GM18873 (cell line): ENCODE measurements around the gene MASP1.

Source experiments
- ATAC-seq: cut with Tn5 transposase; IDR thresholded peaks from one replicate; pipeline ENCODE4 v1.9.1; 2021; ENCODE audit warnings: mild to moderate bottlenecking, moderate library complexity, moderate number of reproducible peaks; ENCODE audit not compliant: unreplicated experiment, low FRiP score

The MASP1 gene

DNA sequence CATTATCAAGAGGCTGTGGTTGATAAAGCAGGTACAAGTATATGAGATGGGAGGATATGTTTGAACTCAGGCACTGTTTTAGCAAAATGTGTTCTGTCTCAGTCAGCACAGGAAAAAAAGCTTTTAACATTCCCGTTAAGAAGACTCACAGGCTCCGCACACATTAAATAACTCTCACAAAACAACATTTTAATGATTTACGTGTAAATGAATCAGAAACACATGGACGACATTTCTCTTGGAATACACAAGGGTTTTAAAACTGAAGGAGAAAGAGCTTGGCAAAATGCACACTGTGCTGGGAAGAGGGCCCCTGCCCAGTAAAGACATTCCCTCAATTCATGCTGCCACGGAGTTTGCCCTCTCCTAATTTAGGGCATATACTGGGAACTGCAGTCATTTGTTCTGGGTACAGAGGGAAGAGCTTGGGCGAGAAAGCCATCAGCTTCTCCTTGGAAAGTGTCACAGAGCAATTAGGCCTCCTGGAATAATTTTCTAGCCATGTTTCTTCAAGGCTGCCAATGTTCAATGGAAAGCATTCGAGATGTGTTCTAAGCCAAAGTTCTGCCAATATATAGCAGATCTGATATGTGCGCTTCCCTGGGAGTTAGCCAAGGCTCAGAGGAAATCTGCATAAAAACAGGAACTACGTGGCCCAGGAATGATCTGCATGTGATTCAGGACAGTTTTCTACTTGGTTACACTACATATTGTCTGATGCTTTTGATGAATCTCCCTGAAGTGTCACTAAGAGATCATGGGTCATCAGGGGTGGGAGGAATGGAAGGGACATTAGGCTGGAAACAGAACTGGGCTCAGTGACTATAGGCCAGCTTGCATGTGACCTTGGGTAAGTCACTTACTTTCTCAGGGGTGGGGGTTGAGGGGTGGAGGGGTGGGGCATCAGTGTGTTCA, 2.2 kb upstream of the MASP1 start:
- no peak for ATAC-seq

- ATAC-seq, result no peak
These were observed 1.3 kb upstream of the MASP1 start for GRCh38 chr3:187292631-187293515.

DNA sequence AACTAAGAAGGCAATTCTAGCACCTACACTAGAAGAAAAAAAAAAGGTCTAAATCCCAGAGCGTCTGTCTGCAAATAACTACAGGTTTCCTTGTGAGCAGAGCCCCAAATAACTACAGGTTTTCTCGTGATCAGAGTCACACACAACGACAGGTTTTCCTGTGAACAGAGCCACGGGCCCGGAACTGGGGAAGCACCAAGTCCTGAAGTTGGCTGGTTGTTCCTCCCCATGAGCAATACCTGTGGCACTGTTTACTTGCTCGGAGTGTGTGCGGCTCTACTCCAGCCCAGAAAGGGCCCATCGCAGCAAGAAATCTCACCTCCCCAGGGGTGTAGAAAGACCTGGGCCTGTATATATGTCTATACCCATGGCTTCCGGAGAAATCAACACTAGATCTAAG, 644 bp upstream of the MASP1 start:
- ATAC-seq, result no peak

- no peak for ATAC-seq
These were observed 481 bp downstream of the MASP1 start for GRCh38 chr3:187291001-187291511.

DNA sequence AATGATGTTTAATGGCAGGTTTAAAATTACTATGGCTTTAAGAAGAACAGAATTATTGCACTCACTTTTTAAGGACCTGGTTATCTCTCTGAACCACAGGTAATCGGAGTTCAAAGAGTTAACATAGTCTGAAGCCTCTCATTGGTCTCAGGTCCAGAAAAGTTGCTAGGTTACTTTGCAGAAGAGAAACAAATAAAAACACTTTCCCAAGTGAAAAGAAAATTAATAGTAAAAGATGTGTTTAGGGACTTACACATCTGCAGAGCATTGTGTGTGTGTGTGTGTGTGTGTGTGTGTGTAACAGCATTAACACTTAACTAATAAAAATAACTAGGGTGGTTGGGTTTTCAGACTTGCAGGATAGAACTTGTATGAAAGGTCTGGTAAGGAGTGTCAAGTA, 1.0 kb downstream of the MASP1 start:
- ATAC-seq, result no peak

DNA sequence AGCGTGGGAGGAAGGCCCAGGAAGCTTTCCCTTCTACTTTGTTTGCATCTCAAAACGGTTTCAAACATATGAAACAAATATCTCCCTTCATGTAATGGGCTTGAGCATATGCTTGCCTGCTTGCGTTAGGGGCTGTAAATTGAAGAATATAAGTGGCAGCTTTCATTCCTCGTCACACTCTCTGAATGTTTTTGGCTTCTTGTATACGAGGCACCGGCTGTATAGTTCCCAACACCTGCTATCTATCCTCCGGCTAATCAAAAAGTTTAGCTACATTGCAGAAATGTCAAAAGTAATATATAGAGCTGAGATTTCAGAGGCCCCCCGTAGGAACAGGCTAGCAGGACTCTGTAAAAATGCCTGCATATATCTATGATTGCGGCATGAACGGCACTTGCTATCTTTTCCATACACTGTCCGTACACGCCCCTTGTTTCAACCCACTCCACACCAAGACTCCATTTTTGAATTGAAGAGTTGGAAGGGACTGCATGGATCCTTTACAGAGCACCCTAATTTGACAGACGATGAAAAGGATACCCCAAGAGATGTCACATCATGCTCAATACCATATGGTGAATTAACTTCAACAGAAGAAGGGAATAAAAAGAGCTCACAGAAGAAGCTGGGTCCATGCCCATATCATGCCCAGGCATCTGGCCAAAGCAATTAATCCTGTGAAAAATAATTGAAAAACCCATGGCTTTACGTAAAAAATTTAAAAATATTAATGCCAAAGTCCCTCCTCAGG, 2.5 kb downstream of the MASP1 start:
- no peak for ATAC-seq

- ATAC-seq, result no peak
These were observed 3.2 kb downstream of the MASP1 start for GRCh38 chr3:187288131-187288854.

GRCh38 chr3:187287256-187287655, 4.3 kb downstream of the MASP1 start:
- ATAC-seq, result no peak

GRCh38 chr3:187286467-187287059, 5.0 kb downstream of the MASP1 start:
- ATAC-seq, result no peak

- no peak for ATAC-seq
These were observed 10.3 kb downstream of the MASP1 start for GRCh38 chr3:187281191-187281714.

DNA sequence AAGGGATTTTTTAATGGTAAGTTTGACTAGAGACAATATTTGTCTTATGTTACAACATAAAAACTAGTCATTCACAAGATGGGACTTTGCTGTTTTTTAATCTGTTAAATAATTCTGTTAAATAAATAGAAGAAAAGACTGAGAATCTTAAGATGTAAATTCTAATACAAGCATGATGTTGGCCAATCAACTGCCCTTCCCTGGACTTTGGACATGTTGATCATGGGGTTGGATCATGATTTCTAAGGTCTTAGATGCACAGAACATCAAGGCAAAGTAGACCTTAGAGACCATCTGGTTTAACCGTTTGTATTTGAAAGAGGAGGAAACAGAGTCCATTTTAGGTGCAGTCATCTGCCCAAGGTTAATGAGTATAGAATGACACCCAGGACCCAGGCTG, 10.9 kb downstream of the MASP1 start:
- no peak for ATAC-seq

DNA sequence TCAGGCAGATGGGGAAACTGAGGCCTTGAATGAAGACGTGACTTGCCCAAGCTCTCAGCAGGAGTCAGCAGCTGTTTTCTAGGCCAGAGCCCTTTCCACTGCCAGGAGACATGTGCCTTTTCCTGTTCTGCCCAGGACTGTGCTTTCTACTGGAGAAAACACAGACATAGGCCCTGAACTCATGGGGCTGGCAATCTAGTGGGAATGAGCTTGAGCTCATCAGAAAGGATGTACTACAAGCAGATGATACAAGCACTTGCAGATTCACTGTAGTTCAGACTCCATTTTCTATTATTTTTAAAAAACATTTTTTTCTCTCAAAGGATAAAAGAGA, 14.4 kb downstream of the MASP1 start:
- ATAC-seq, result no peak

DNA sequence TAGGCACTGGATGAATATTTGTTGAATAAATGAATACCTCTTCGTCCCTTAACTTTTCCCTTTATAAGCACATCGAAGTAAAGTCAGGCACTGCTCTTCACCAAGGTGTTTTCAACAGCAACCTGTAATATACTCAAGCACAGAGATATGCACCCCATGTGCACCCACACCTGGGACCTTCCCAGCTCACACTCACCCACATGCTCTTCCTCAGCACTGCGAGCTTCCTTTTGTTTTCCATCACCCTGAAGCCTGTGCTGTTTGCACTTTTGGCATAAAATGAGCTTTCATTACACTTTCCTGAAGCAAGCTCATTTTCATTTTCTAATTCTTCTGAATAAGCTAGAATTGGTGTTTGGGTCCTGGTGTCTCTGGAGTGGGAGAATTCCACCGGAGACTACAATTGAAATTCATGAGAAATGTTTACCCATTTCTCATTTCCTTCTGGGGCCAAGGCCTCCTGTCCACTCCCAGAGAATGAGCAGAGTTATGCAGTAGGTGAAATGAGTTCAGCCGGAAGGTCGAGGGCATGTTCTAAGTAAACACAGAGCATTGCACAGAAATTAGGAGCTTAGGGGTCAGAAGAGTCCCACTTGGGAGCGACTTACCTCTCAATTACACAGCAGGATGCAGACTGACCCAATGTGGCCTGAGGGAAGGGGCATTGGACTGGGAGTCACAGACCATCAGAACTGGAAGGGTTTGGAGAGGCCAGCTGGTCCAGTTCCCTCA, 15.0 kb downstream of the MASP1 start:
- no peak for ATAC-seq

DNA sequence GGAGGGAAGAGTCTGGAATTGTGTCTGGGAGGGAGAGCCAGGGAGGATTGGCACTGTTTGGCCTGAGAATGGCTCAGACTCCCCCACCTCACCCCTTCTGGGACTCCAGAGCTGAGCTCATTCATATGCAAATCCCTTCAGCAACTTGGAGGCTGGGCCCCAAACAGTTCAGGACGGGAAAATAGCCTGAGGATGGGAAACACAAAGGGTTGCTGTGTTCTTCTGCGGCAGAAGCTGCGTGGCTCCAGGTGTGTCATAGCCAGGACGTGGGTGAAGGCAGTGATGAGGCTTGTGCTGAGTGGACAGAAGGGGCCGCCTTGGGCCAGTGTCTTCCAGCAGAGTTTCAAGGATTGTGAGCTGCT, 16.6 kb downstream of the MASP1 start:
- ATAC-seq, result no peak

DNA sequence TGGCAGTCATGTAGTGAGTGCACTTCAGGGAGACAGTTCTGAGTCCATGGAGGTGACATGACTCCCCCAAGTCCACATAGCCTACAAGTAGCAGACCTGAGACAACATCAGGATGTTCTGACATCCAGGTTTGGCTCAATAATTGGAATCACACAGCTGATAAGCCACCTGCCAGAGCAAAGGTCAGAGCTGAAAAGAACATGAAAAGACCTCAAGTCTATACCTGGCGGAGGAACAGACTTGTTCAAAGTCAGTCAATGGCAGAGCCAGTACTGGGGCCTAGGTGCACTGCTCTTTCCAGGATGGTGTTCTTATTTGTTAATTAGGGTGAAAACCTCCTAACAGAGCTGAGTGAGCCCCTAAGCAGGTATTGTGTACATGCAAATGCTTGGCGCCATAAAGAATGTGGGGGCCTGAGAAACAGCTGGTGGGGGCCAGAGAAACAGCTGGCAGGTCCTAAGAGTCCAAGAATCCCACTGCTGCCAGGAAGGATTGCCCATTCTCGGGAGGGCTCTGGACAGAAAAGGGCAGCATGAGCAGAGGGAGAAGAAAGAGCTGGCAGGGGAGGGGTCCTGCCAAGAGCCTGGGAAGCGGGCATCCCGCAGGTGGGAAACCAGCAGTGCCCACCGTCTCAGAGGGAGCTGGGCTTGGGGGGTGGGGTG, 17.1 kb downstream of the MASP1 start:
- no peak for ATAC-seq

DNA sequence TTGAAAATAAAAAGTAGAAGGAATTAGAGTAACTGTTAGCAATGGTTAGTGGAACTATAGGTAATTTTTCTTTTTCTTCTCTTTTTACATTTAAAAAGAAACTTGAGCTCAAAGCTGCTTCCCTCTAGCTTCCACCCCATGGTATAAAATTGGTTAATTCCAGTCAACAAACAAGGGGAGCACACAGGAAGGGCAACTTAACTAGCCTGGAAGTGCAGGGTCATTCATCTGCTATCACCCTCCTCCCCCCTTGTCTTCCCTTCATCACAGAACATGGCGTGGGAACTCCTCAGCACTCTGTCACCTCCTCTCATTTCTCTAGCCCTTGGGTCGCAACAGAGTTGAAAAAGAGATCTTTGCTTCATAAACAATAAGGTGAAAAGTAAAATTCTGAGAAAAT, 20.0 kb downstream of the MASP1 start:
- ATAC-seq, result no peak

DNA sequence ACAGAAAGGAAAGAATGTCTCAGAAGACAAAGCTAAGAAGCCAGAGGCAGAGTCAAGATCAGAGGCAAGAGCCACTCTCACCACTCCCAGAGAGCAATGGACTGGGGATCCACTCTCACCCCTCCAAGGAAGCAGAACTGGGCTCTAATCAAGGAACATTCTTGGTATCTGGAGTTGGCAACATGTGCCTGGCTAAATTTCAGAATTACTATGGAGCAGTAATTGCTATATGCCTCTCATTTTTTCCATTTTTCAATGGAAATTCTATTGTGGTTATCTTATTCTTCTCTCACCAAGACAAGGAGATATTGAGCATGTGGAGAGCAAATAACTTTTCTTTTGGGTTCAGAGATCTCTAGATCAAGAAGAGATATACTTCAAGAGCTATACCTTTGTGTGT, 22.1 kb downstream of the MASP1 start:
- no peak for ATAC-seq

DNA sequence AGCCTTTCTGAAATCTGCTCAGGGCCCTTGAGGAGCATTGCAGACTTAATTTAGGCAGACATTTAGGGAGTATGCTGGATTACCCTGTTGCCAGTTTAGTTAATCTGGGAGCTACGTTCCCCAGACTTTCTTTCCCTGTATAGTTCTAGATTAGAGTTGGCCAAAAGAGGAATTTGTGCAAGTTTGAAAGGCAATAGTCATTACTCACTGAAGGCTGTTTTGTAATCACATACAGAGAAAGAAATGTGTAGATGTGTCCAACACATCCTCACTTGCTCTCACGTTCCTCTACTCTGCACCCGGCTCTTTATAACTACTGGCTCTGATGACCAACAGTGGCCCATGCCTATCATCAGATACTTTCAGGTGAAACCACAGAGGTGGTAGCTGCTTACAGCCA, 24.2 kb downstream of the MASP1 start:
- no peak for ATAC-seq
